GM12891 (cell line): Measurements from ENCODE around the gene SLC9A8.

Experiments
- POLR2A ChIP-seq: IDR thresholded peaks from 2 replicates; pipeline ENCODE4 v1.6.1; 2011; ENCODE audit warnings: low read depth, low read length, control low read depth
- POLR2AphosphoS5 ChIP-seq: IDR thresholded peaks from 2 replicates; pipeline ENCODE4 v1.6.1; 2011; ENCODE audit warnings: low read depth, low read length, control low read depth
- TAF1 ChIP-seq: IDR thresholded peaks from 2 replicates; pipeline ENCODE4 v1.6.1; 2011; ENCODE audit warnings: low read depth, low read length, control low read depth

DNA sequence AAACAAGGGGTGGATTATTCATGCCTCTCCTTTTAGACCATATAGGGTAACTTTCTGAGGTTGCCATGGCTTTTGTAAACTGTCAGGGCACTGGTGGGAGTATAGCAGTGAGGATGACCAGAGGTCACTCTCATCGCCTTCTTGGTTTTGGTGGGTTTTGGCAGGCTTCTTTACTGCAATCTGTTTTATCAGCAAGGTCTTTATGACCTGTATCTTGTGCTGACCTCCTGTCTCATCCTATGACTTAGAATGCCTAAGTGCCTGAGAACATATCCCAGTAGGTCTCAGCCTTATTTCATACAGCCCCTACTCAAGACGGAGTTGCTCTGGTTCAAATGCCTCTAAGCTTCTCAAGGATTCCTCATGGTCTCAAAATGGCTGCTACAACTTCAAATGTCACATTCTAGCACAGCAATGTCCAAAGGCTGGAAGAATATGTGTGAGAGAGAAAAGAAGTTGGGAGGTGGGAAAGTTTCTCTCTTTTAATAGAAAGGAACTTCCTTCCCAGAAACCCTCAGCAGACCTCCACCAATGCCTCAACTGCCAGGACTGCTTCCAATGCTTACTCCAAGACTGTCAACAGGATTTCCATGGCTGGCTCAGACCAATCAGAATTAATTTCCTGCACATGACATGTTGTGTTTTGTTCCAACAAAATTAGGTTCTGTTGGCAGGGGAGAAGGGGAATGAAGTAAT lies 46.6 kb upstream of the SLC9A8 start:
- no peak for TF ChIP-seq POLR2AphosphoS5
- no peak for TF ChIP-seq TAF1
- TF ChIP-seq POLR2A, result no peak
